Keratinocyte (primary cell): ENCODE results near the gene ATN1.

Experiments used
- CTCF ChIP-seq, 3 experiments: IDR thresholded peaks in 1 of 3; conservative IDR thresholded peaks in 1 of 3; optimal IDR thresholded peaks in 1 of 3; 2 replicates in 2 of 3; 3 replicates in 1 of 3; pipeline versions ENCODE3 to v1.5.1; 2011; ENCODE audit warnings: low read length in 3 of 3, mild to moderate bottlenecking in 3 of 3, moderate library complexity in 2 of 3, control low read depth in 1 of 3, inconsistent platforms in 1 of 3; ENCODE audit not compliant: insufficient read depth in 2 of 3; ENCODE audit errors: extremely low read depth in 1 of 3
- EZH2 ChIP-seq: IDR thresholded peaks from one replicate; pipeline ENCODE4 v1.6.1; 2012; ENCODE audit warnings: inconsistent platforms, mild to moderate bottlenecking, low read length, moderate library complexity

GRCh38 chr12:6952863-6953441 lies 25.2 kb downstream of the ATN1 start:
- no peak for TF ChIP-seq CTCF (optimal IDR thresholded peaks at IDR 0.05 in 1 of 3, IDR thresholded peaks at IDR 0.05 in 1 of 3, conservative IDR thresholded peaks at IDR 0.05 in 1 of 3; ENCODE audit: extremely low read depth in 1 of 3, insufficient read depth in 2 of 3, low read length in 3 of 3)
- no peak for TF ChIP-seq EZH2
